Measurements from ENCODE around the gene TGFB3.

The TGFB3 gene

DNA sequence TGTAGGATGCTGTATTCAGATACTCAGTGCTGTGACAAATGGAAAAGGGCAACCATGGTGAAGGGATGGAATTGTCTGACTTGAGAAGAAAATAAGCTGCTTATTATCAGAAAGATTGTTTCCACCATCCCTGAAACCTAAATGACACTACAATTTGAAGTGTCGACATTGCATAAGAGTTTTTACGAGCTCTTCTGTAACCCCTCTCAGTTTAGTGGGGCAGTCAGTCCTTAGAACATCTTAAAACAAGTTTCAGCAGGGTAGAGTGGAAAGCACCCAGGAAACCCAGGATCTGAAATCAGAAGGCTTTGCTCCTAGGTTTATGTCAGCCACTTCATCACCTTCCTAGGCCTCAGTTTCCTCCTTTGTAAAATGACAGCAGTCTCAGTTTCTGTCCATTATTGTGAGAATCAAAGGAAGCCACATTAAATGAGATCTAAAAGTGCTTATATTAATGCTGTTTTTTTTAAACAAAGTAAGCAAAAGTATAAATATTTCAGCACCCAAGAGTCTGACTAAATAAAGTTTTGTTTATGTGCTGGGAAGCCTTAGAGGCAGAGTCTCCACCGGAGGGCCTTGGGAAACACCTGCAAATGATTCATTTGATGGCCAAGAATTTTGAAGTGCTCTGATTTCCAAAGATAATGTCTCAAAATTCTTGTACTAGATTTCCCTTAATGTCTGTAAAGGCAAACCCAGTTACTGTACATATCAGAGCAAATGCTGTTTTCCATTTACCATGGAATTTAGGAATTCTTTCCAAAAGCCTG is 5.6 kb upstream of the TGFB3 start:
- no peak for DNase-seq (ENCODE audit: low read depth, low spot score)

DNA sequence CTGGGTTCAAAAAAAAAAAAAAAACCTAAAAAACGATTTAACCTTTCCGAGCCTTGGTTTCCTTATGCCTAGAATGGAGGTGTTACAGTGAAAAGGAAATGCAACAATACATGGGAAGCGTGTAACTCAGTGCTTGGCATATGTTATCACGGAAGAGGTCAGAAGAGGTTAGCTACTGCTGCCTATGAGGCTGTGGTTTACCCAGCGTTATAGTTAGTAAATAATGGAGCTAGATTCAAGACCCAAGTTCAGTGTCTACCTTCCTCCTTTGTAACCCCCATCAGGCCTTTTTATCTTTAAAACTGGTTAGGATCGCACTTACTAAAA is 4.6 kb upstream of the TGFB3 start:
- DNase-seq (ENCODE audit: low read depth, low spot score) = no peak

DNA sequence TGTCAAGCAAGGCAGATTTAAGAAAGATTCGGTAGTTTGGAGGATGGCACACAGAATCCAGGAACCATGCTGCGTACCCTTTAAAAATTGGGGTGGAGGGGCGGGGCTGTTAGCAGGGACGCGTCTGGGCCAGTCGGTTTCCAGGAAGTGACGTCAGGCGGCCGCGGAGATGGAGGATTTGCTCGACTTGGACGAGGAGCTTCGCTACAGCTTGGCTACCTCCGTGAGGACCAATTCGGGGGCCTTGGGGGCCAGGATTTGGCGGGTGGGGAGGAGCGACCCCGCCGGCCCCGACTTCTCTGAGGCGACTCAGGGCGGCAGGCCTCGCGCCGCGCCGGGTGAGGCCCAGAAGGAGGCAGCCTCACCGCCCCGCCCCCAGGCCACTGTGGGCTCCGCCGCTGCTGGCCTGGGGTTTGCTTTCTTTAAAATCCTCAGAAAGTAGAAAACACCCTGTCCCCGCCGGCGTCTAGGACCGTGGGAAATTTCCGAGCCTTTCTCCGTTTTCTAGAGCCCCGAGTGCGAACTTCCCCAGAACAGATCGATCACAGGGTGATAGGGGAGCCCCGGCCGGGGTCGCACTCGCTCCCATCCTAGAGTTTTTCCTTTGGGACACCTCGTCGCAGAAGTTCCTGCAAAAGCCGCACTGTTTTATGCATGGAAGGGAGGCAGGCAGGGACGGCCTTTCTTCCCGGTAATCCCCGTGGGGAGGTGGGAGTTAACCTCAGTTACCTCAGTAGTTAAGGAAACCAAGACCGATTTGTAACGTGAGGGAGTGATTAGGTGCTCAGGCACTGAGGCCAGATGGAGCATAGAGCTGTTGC is 4.0 kb upstream of the TGFB3 start, which contains the start of gene IFT43:
Gene IFT43 (plus strand): TSS at position 146 of the 821 bp plus-strand sequence. CDS start 24 bp downstream, at position 170.
- DNase-seq (ENCODE audit: low read depth, low spot score) = peak; percentile 65

DNA sequence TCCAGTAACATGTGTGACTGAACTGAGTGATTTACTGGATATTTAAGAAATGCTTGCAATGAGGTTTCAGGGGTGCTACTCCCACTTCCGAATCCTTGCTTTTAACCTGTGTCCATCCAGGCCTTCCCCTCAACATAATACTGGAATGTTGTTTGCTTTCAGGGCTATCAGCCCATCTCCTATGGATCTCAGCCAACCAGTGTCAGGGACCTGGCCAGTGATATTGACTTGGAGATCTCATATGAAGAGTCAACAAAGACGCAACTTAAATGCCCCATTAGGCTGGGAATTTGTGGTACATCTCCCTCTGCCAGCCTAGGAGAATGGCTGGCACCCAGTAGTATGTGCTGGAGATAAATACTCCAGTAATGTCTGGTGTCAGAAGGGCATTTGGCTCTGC is 2.9 kb upstream of the TGFB3 start:
- DNase-seq (ENCODE audit: low read depth, low spot score) = no peak

DNA sequence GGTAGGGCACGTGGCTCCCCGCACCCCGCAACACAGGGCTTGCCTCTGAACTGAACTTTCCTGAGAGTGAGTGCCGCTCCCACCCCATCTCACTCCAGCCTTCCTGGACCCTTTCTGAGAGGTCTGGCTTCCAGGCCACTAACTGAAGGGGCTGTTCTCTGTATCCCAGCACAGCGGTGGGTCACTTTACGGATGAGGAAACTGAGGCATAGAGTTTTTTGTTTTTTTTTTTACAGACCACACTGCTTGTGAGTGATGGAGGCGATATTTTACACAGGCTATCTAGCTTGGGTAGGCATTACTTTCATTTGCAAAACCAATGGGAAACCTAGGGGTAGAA is 1.2 kb upstream of the TGFB3 start:
- DNase-seq (ENCODE audit: low read depth, low spot score) = no peak

DNA sequence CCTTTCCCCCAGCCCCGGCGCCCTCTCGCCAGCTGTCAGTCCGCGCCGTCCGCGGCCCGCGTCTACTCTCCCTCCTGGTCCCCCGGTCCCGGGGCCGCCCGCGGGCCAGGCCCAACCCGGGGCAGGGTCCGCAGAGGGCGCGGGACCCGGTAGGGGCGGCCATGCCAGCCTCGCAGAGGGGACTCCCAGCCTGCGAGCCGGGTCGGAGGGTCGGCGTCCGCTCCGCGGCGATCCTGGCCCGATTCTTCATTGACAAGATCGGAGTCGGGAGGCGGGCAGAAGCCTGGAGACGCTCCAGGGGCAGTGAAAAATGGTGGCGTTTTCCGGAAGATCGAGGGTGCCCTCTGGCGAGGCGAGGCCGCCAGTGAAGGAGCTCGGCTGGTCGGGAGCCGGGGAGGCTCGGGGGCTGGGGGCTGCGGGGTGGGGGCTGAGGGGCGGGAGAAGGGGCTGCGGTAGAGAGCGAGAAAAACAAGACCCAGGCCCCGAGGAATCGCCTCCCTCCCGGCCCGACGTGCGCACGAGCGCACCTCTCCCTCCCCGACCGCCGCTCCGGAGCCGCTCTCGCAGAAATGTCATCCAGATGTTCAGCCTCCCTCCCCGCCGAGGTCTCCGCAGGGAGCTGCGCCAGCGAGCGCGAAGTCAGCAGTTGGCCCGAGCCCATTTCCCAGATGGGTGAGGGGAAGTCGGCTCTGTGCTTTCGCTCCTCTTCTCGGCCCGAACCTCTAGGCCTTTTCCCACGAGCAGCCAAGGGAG is 647 bp upstream of the TGFB3 start:
- peak; percentile 88 for DNase-seq (ENCODE audit: low read depth, low spot score)

DNA sequence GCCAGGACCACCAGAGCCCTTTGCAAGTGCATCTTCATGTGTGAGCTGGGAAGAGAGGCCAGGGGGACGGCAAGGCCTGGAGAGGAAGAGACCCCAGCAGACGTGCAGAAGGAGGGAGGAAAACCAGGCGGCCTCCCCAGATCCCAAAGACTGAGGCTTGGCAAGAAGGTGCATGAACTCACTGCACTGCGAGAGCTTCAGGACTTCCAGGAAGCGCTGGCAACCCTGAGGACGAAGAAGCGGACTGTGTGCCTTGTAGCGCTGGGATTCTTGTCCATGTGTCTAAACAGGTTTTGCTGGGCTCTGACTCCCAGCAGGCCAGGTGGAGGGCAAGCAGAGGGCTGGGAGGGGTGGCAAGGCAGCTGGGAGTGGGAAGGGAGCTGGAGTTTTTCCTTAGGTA is 939 bp downstream of the TGFB3 start:
- DNase-seq (ENCODE audit: low read depth, low spot score) = peak; percentile 54

DNA sequence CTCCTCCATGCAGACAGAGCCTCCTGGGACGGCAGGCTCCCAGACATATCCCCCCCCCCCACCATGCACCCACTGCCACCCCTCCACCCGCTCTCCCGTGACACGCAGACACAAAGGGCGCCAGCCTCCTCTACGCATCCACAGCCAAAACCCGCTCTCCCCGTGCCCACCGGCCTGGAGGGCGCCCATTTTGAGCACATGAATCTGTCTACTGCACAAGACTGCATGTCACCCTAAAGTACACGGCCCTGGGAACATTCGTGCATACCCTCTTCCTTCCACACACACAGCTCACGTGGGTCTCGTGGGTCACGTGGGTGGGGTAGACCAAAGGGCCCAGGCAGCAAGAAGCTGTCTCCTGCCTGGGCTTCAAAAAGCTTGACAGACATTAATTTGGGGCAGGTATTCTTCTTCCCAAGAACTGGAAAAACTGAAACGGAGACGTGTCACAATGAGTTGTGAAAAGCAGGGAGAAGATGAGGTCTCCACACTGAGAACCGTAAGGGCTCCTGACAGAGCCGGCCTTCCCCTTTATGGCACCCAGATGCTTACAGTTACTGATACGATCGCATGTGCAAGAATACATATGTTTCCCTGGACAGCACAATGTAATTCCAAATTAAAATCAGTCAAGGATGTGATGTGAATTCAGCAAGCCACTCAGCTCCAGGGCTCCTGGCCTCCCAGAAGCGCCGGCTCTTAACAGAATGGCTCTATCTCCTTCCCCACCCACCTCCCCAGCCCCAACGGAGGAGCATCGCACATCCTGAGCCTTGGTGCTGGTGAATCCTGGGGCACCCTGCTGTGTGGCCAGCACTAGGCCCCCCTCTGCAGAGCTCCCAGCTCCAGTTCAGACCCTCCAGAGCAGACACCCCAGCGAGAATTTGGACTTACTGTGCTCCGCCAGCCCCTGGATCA is 1.9 kb downstream of the TGFB3 start:
- no peak for DNase-seq (ENCODE audit: low read depth, low spot score)

DNA sequence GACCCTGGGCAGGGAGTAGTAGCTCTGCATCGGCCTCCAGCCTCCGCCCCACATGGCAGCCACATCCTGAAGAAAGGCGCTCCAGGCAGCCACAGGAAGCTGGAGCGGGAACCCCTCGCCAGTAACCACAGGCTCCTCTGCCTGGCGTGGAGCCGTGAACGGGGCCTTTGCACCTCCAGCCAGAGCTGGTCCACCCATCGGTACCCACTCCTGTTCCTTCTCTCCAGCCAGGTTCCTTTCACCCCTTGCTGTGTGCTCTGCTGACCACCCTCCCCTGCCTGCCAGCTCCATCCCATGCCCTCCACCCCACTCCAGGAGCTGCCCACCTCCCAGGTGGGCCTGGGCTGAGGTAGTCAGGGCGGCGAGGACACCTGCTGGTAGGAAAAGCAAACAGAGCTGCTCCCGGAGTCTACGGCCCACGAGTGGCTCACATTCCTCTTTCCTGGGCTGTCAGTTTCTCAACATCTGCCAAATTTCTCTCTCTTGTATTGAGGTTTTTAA is 2.7 kb downstream of the TGFB3 start:
- peak; percentile 61 for DNase-seq (ENCODE audit: low read depth, low spot score)

DNA sequence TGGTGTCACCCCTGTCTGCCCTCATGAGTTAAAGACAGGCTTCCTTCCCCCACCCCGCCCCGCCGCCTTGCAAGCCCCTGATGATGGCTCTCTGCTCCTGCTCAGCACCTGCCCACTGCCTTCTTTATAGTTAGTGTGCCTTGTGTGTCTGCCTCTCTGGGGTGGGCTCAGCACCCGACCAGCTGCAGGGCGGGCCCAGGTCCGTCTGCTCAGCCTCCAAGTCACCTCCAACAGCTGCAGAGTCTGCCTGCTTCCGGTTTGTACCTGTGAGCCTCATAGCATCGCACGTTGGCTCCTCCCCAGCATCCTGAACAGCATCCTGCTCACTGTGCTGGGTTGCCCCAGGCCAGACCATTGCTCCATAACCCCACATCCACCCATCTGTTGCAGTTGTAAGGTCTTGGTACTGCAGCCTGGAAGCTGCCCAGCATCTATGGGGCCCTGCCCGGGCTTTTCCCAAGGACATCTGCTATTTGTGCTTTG is 3.5 kb downstream of the TGFB3 start:
- no peak for DNase-seq (ENCODE audit: low read depth, low spot score)

DNA sequence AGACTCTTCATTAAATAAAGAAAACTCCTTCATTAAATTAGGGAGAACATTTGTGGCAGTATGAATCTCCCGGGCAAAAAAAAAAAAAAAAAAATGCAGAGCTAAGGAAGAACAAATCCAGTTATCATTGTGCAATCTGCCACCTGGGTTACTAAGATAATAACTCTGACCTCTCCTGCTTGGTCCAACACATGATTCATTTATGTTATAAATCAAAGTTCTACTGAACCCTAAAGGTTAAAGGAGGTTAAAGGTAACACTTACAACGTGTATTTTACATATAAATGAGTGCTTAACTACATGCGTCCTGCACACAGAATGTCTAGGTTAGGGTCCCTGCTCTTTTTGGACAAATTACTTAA is 4.2 kb downstream of the TGFB3 start:
- no peak for DNase-seq (ENCODE audit: low read depth, low spot score)

DNA sequence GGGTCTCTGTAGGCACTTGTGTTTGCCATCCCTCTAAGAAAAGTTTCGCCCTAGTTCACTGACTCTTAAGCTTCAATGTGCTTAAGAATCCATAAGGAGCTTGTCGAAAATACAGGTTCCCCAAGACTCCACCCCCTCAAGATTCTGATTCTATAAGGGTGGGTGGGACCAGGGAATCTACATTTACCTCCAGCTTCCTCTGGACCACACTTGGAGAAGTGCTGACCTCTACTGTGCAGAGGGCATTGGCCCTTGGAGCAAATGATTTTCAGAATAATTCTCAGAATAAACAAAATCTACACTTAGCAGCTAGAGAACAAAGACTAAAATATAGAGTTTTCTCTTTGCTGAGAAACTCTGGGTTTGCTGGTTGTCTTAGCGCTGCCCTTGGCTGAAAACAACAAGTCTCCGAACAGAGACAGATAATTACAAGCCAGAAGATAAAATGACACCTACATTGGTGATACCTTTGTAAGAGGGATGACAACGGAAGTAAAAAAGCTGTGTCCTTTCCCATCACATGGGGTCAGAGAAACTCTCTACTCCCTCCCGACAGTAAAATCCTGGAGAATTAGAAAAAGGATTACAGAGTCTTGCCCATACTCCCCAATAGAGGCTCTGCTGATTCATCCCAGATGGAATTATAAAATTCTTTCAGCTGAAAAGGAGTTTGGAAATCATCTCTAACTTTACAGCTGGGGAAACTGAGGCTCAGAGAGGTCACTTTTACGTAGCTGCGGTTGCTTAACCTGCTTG is 4.8 kb downstream of the TGFB3 start:
- DNase-seq (ENCODE audit: low read depth, low spot score) = no peak

DNA sequence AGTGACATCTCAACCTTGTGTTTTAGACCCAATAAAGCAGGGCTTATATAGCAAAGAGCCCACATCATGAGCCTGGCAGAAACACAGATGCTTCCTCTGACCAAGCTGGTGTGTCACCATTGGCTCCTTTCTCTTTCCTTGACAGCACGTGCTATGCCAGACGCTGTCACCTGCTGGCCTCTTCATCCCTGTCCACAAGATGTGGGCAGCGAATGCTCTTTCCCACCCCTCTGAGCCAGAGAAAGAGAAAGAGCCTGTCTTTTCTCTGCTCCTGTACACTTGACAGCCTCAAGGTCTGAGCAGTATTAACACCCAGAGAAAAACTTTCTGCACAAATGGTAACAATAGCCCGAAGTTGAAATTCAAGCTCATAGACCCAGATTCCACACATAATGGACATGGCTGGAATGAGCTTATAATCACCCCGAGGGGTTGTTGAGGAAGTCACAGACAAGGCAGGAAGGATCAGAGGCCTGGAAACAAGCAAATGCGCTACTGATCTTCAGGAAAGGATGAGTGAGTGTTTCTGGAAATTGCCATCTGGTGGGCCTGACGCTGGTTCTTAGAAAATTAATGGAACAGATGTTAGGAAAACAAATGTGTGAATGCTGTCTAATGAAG is 8.9 kb downstream of the TGFB3 start:
- peak; percentile 28 for DNase-seq (ENCODE audit: low read depth, low spot score)

DNA sequence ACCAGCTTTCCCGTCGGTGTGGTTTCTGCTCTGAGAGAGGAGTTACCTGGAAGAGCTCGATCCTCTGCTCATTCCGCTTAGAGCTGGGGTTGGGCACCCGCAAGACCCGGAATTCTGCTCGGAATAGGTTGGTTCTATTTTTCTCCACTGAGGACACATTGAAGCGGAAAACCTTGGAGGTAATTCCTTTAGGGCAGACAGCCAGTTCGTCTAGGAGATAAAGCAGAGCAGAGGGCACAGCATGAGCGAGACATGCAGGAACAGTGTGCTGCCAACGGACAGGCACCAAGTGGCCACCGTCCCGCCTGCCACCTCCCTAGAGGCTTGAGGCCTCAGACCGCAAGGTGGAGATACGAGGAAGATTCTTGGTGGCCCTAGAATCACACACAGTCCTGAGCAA is 10.3 kb downstream of the TGFB3 start:
- DNase-seq (ENCODE audit: low read depth, low spot score) = no peak

DNA sequence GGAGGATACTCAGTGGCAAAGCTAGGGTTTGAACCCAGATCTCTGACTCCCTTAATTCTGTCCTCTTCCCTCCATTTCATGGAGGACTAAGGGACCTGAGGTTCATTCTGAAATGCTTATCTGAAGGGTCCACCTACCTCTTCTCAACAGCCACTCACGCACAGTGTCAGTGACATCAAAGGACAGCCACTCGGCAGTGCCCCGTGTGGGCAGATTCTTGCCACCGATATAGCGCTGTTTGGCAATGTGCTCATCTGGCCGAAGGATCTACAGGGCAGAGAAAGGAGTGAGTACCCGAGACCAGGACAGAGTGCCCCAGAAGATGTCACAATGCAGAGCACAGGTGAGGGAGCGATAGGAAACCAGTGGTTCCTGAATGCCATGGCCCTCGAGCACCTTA is 10.8 kb downstream of the TGFB3 start:
- DNase-seq (ENCODE audit: low read depth, low spot score) = no peak

DNA sequence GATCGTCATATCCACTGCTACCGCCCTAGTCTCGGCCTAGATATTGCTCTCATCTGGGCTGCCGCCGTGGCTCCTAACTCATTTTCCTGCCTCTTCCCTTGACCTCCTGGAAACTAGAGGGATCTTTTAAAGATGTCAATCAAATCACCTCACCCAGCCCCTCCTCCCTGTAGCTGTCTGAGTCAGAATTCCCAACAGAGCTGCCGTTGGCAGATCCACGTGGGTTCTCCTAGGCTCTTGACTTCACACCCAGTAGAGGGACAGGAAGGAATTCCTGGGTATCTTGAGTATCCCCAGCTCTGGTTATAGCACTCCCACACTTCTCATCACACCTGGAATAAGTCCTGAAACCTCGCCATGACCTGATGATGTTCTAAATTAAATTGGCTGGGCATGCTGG is 11.9 kb downstream of the TGFB3 start:
- DNase-seq (ENCODE audit: low read depth, low spot score) = no peak

DNA sequence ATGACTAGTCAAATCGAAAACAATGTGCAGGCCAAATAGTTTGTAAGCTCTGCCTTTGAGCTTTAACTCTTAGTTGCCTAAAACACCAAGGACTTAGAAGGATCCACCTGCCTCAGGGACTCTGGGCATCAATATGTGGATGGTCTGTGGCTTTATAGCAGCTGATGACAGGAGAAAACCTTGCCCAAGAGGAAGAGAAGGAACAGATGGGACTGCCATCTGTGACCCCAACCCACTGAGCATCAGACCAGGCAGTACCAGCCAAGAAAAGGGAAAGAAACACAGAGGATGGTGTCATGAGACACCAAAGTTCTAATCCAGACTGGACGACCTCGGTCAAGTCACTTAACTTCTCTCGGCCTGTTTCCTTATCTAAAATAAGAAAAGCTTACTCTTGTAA is 12.7 kb downstream of the TGFB3 start:
- DNase-seq (ENCODE audit: low read depth, low spot score) = no peak

DNA sequence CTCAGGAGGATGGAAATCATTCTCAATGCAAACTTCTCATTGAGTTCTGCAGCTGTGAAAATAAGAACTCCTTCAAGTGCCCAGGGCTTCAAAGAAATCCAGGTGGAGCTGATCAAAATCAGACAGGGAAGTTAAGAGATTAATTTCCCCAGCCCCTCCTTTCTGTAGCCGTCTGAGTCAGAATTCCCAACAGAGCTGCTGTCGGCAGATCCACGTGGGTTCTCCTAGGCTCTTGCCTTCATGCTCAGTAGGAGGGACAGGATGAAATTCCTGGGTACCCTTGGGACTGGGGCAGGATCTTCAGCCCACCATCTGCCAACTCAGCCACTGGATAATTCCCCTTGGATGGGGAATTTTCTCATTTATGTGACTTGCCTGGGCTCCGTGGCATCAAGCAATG is 13.3 kb downstream of the TGFB3 start:
- no peak for DNase-seq (ENCODE audit: low read depth, low spot score)

DNA sequence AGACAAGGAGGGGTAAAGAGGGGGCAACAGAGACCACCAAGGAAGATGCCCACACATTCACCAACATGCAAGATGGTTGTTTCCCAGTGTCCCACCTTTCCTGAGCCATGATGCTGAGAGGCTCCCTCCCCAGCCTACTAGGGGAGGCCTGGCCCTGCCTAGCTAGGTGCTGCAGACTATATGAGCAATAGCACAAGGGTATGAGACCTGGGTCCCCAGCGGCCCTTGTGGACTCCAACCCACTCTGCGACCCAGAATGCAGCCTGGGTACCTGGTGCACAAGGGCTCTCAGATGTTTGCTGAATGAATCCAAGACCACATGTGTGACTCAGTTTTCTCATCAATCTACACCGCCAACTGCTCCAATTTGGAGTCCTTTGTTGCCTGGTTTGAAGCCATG is 13.9 kb downstream of the TGFB3 start:
- DNase-seq (ENCODE audit: low read depth, low spot score) = no peak

DNA sequence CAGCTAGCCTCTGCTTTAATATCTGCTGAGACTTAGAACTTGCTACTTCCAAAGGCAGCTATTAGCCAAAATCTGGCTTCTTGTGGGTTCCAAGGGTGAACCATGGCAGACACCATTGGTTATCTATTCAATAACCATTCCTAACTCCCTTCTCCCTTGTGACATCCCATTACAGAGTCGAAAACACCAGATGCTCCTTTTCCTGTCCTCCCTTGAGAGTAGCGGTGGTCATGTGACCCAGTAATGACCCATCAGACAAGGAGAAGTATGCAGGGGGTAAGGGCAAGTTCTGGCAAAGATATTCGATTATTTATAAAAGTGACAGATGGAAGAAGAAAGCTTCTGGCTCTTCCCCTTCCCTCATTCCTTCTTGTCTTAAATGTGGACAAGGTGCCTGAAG is 20.1 kb downstream of the TGFB3 start:
- no peak for DNase-seq (ENCODE audit: low read depth, low spot score)
